ENCODE data around the gene UBXN7. TPM values are rescaled to one million over a fixed set of nuclear protein-coding genes. Genes with fewer than 3 reads are reported as not detected.
"Not testable (repeated sequence)": the region's sequence is repeated elsewhere in the genome, so short reads cannot be mapped to it uniquely, and the experiment has no call there.

UBXN7 gene
- total and polyA plus RNA-seq, 2 donors (not counting 3 experiments of a cell fraction or from before 2014, with no cell fraction given), result 9.9 to 57.0 TPM

GRCh38 chr3:196428041-196428440 is 4.2 kb downstream of the UBXN7 start:
- DNase-seq (ENCODE audit: low read depth, low spot score) (no peak), FAIRE-seq (no peak)
- Histone ChIP-seq H2AFZ (ENCODE audit: low read depth, low read length) (no peak overlapping the region), H3K4me1 (ENCODE audit: control insufficient read depth, extremely low read depth, insufficient read depth, low read length) (peaks cover 8% of the 10 kb centered on the region), H3K79me2 (ENCODE audit: control insufficient read depth, insufficient read depth, low read length) (peaks cover 67% of the 10 kb centered on the region), H3K36me3 (ENCODE audit: control insufficient read depth in 2 of 2, extremely low read depth in 1 of 2, insufficient read depth in 2 of 2, low read length in 2 of 2) (peaks cover 0 to 7% of the 10 kb centered on the region in 2 experiments), H4K20me1 (replicated peaks; ENCODE audit: control insufficient read depth, extremely low read depth, insufficient read depth, low read length) (peaks cover 3% of the 10 kb centered on the region), H3K4me3 (replicated peaks in 1 of 3; ENCODE audit: insufficient read depth in 1 of 3, low read depth in 1 of 3, low read length in 3 of 3) (no peak overlapping the region), H3K9me3 (replicated peaks; ENCODE audit: control insufficient read depth, insufficient read depth, low read length) (no peaks in the 10 kb centered on the region), H3K27me3 (ENCODE audit: control insufficient read depth in 2 of 2, insufficient read depth in 2 of 2, low read length in 2 of 2) (no peaks in the 10 kb centered on the region), H3K4me2 (ENCODE audit: insufficient read depth, low read length) (no peak overlapping the region), H3K27ac (ENCODE audit: insufficient read depth, low read depth, low read length) (no peak overlapping the region), H3K9me1 (replicated peaks; ENCODE audit: control insufficient read depth, extremely low read depth, insufficient read depth, low read length) (no peaks in the 10 kb centered on the region), H3K9ac (replicated peaks; ENCODE audit: extremely low read depth, insufficient read depth, low read length) (no peak overlapping the region)
- ChIA-PET POLR2A (no interaction called here), CTCF (interaction anchor here (0.5 kb wide), 1 partner anchor 244 kb away, joined by 4 read pairs; no protein-coding TSS in a partner anchor)
- TF ChIP-seq POLR2A (IDR thresholded peaks at IDR 0.05; ENCODE audit: low read depth, low read length) (no peak), GATA2 (IDR thresholded peaks at IDR 0.05; ENCODE audit: insufficient read depth, insufficient read length, low read depth, low read length) (no peak), EZH2 (IDR thresholded peaks at IDR 0.05; ENCODE audit: borderline replicate concordance, low read depth, low read length, severe bottlenecking) (no peak), MYC (IDR thresholded peaks at IDR 0.05; ENCODE audit: low read depth, low read length) (no peak), FOS (IDR thresholded peaks at IDR 0.05; ENCODE audit: borderline replicate concordance, insufficient read depth, low read length) (no peak), CTCF (IDR thresholded peaks at IDR 0.05; ENCODE audit: extremely low read depth in 1 of 2, insufficient read depth in 1 of 2, low read depth in 1 of 2, low read length in 2 of 2) (no peak), MAX (IDR thresholded peaks at IDR 0.05; ENCODE audit: insufficient read depth, insufficient read length) (no peak), JUN (IDR thresholded peaks at IDR 0.05; ENCODE audit: borderline replicate concordance, insufficient read depth, insufficient read length, low read depth) (no peak), POLR2AphosphoS5 (IDR thresholded peaks at IDR 0.05; ENCODE audit: insufficient read depth, low read depth, low read length) (no peak)
- dilution Hi-C loops (cut with MboI; ENCODE audit: extremely low pct_ligation_motif_present, low sequenced_read_pairs), result no loop called here
- intact Hi-C loops (cut with micrococcal nuclease), result no loop called here
- BruUV-seq (replicated peaks), result no TSS peak

DNA sequence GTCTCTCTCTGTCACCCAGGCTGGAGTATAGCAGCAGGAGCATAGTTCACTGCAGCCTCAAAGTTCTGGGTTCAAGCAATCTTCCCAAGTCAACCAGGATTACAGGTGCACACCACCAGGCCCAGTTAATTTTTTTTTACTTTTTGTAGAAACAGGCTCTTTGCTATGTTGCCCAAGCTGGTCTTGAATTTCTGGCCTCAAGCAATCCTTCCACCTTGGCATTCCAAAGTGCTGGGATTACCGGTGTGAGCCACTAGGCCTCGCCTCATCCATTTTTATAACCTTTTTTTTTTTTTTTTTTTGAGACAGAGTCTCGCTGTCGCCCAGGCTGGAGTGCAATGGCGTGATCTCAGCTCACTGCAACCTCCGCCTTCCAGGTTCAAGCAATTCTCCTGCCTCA is 7.8 kb downstream of the UBXN7 start:
- H2AFZ ChIP-seq (ENCODE audit: low read depth, low read length); BruUV-seq (replicated peaks); H3K36me3 ChIP-seq (ENCODE audit: control insufficient read depth in 2 of 2, extremely low read depth in 1 of 2, insufficient read depth in 2 of 2, low read length in 2 of 2); intact Hi-C loops (cut with micrococcal nuclease); H3K9ac ChIP-seq (replicated peaks; ENCODE audit: extremely low read depth, insufficient read depth, low read length); H3K4me3 ChIP-seq (replicated peaks in 1 of 3; ENCODE audit: insufficient read depth in 1 of 3, low read depth in 1 of 3, low read length in 3 of 3); H3K27ac ChIP-seq (ENCODE audit: insufficient read depth, low read depth, low read length); H3K9me1 ChIP-seq (replicated peaks; ENCODE audit: control insufficient read depth, extremely low read depth, insufficient read depth, low read length); DNase-seq (ENCODE audit: low read depth, low spot score); H3K4me2 ChIP-seq (ENCODE audit: insufficient read depth, low read length); dilution Hi-C loops (cut with MboI; ENCODE audit: extremely low pct_ligation_motif_present, low sequenced_read_pairs); H3K27me3 ChIP-seq (ENCODE audit: control insufficient read depth in 2 of 2, insufficient read depth in 2 of 2, low read length in 2 of 2); POLR2A ChIA-PET; FAIRE-seq; H3K9me3 ChIP-seq (replicated peaks; ENCODE audit: control insufficient read depth, insufficient read depth, low read length); H3K4me1 ChIP-seq (ENCODE audit: control insufficient read depth, extremely low read depth, insufficient read depth, low read length); H4K20me1 ChIP-seq (replicated peaks; ENCODE audit: control insufficient read depth, extremely low read depth, insufficient read depth, low read length): not testable (repeated sequence)
- H3K79me2 ChIP-seq (ENCODE audit: control insufficient read depth, insufficient read depth, low read length), result peaks cover 73% of the 10 kb centered on the region
- CTCF ChIA-PET, result interaction anchor here (0.7 kb wide), 1 partner anchor 60 kb away, joined by 3 read pairs; no protein-coding TSS in a partner anchor

All from endothelial cell of umbilical vein (primary cell).